Measurements from ENCODE around the gene CRTAC1.

DNA sequence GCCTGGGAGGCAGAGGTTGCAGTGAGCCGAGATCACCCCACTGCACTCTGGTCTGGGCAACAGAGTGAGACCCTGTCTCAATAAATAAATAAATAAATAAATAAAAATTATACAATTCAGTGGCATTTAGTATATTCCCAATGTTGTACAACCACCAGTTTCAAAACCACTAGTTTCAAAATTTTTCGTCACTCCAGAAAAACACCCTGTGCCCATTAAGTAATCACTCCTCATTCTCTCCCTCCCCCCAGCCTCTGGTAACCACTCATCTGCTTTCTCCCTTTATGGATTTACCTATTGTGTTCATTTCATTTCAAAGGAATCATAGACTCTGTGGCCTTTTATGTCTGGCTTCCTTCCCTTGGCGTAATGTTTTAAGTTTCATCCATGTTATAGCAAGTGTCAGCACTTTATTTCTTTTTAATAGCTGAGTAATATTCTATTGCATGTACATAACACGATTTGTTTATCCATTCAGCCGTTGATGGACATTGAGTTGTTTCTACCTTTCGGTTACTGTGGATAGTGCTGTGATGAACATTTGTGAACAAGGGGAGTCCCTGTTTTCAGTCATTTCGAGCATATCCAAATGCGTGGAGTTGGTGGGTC is 210.2 kb downstream of the CRTAC1 start:
- TF ChIP-seq, protein P1, sequence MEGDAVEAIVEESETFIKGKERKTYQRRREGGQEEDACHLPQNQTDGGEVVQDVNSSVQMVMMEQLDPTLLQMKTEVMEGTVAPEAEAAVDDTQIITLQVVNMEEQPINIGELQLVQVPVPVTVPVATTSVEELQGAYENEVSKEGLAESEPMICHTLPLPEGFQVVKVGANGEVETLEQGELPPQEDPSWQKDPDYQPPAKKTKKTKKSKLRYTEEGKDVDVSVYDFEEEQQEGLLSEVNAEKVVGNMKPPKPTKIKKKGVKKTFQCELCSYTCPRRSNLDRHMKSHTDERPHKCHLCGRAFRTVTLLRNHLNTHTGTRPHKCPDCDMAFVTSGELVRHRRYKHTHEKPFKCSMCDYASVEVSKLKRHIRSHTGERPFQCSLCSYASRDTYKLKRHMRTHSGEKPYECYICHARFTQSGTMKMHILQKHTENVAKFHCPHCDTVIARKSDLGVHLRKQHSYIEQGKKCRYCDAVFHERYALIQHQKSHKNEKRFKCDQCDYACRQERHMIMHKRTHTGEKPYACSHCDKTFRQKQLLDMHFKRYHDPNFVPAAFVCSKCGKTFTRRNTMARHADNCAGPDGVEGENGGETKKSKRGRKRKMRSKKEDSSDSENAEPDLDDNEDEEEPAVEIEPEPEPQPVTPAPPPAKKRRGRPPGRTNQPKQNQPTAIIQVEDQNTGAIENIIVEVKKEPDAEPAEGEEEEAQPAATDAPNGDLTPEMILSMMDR (optimal IDR thresholded peaks at IDR 0.05 in 1 of 3, IDR thresholded peaks at IDR 0.05 in 1 of 3, conservative IDR thresholded peaks at IDR 0.05 in 1 of 3; ENCODE audit: extremely low read depth in 1 of 3, insufficient read depth in 2 of 3, low read length in 3 of 3): no peak
- no peak for TF ChIP-seq EZH2 (IDR thresholded peaks at IDR 0.05; ENCODE audit: low read length)

Data from keratinocyte (primary cell).